DOHH2 (cell line): ENCODE measurements around the gene CLPSL2.

Experiments used
- H3F3A ChIP-seq: fragments of 200-600 bp; sonication (generic), shearing (Covaris generic); 2 replicates; pipeline ENCODE4 v1.6.0; 2016; ENCODE audit warnings: antibody characterized with exemption, mild to moderate bottlenecking; ENCODE audit not compliant: control insufficient read depth, insufficient read depth
- H3K27ac ChIP-seq: fragments of 200-600 bp; sonication (generic); 2 replicates; pipeline ENCODE4 v1.5.1; 2014; ENCODE audit warnings: low read depth, mild to moderate bottlenecking, low read length, moderate library complexity
- H3K27me3 ChIP-seq: fragments of 200-600 bp; sonication (generic); 2 replicates; pipeline ENCODE4 v1.6.1; 2014; ENCODE audit warnings: mild to moderate bottlenecking, low read length, mixed read lengths; ENCODE audit not compliant: control insufficient read depth
- H3K36me3 ChIP-seq: fragments of 200-600 bp; sonication (generic); 2 replicates; pipeline ENCODE4 v1.6.1; 2014; ENCODE audit warnings: mild to moderate bottlenecking, low read length, moderate library complexity, mixed read lengths; ENCODE audit not compliant: control insufficient read depth
- H3K4me1 ChIP-seq: fragments of 200-600 bp; sonication (generic); 2 replicates; pipeline ENCODE4 v1.6.1; 2014; ENCODE audit warnings: mild to moderate bottlenecking, low read length, mixed read lengths; ENCODE audit not compliant: control insufficient read depth
- H3K4me2 ChIP-seq: fragments of 200-600 bp; sonication (generic); 2 replicates; pipeline ENCODE4 v1.6.0; 2014; ENCODE audit warnings: mild to moderate bottlenecking, low read length, moderate library complexity
- H3K4me3 ChIP-seq: fragments of 200-600 bp; sonication (generic); 2 replicates; pipeline ENCODE4 v1.5.1; 2014; ENCODE audit warnings: mild to moderate bottlenecking, low read length, mixed read lengths
- H3K79me2 ChIP-seq: fragments of 200-600 bp; sonication (generic); 2 replicates; pipeline ENCODE4 v1.6.1; 2014; ENCODE audit warnings: mild to moderate bottlenecking, low read length, mixed read lengths; ENCODE audit not compliant: control insufficient read depth
- H3K9me2 ChIP-seq: fragments of 200-600 bp; sonication (generic); replicated peaks from 2 replicates; pipeline ENCODE4 v1.6.1; 2014; ENCODE audit warnings: mild to moderate bottlenecking, low read length, mixed read lengths; ENCODE audit not compliant: control insufficient read depth
- H3K9me3 ChIP-seq: fragments of 200-600 bp; sonication (generic); 2 replicates; pipeline ENCODE4 v1.6.1; 2014; ENCODE audit warnings: antibody characterized with exemption, low read length, mixed read lengths; ENCODE audit not compliant: control insufficient read depth, insufficient read depth
- H4K20me1 ChIP-seq: fragments of 200-600 bp; sonication (generic); 2 replicates; pipeline ENCODE4 v1.6.0; 2014; ENCODE audit warnings: low read depth, mild to moderate bottlenecking, antibody characterized with exemption, low read length, moderate library complexity; ENCODE audit not compliant: control insufficient read depth, insufficient read depth
- CTCF ChIP-seq: fragments of 200-600 bp; sonication (generic); IDR thresholded peaks from one replicate; pipeline ENCODE4 v1.5.1; 2014; ENCODE audit warnings: antibody characterized with exemption, mild to moderate bottlenecking, low read depth, low read length; ENCODE audit not compliant: poor library complexity, severe bottlenecking
- EZH2phosphoT487 ChIP-seq: fragments of 200-600 bp; sonication (generic); IDR thresholded peaks from 2 replicates; pipeline ENCODE4 v1.6.1; 2017; ENCODE audit warnings: borderline replicate concordance, mild to moderate bottlenecking, antibody characterized with exemption, low read length, moderate library complexity, mixed read lengths

The CLPSL2 gene

GRCh38 chr6:35797837-35798526, 21.6 kb downstream of the CLPSL2 start:
- no peak overlapping the region for H3K4me3 ChIP-seq
- H3K27me3 ChIP-seq, result no peaks in the 10 kb centered on the region
- no peaks in the 10 kb centered on the region for H3K9me2 ChIP-seq
- no peak overlapping the region for H3K4me2 ChIP-seq
- no peaks in the 10 kb centered on the region for H3K36me3 ChIP-seq
- no peaks in the 10 kb centered on the region for H3K79me2 ChIP-seq
- H4K20me1 ChIP-seq, result 0 out of 2 replicates have a peak, but pooled peaks cover 8% of the 10 kb centered on the region
- H3F3A ChIP-seq, result no peaks in the 10 kb centered on the region
- H3K4me1 ChIP-seq, result no peaks in the 10 kb centered on the region
- H3K27ac ChIP-seq, result no peak overlapping the region
- H3K9me3 ChIP-seq, result no peaks in the 10 kb centered on the region
- TF ChIP-seq CTCF (no peak), EZH2phosphoT487 (no peak)

GRCh38 chr6:35798706-35799105, 22.3 kb downstream of the CLPSL2 start:
- Histone ChIP-seq H3K27ac (no peak overlapping the region), H3K4me3 (no peak overlapping the region), H3K79me2 (no peaks in the 10 kb centered on the region), H3K4me1 (no peaks in the 10 kb centered on the region), H4K20me1 (0 out of 2 replicates have a peak, but pooled peaks cover 8% of the 10 kb centered on the region), H3K36me3 (no peaks in the 10 kb centered on the region), H3K9me3 (no peaks in the 10 kb centered on the region), H3K4me2 (no peak overlapping the region), H3K9me2 (no peaks in the 10 kb centered on the region), H3F3A (no peaks in the 10 kb centered on the region), H3K27me3 (no peaks in the 10 kb centered on the region)
- TF ChIP-seq CTCF (no peak), EZH2phosphoT487 (no peak)

- H3K27me3 ChIP-seq, result no peaks in the 10 kb centered on the region
- no peaks in the 10 kb centered on the region for H3K36me3 ChIP-seq
- no peak overlapping the region for H3K4me3 ChIP-seq
- TF ChIP-seq EZH2phosphoT487 (no peak), CTCF (no peak)
- H3K79me2 ChIP-seq, result no peaks in the 10 kb centered on the region
- H3K4me2 ChIP-seq, result no peak overlapping the region
- 0 out of 2 replicates have a peak, but pooled peaks cover 3% of the 10 kb centered on the region for H4K20me1 ChIP-seq
- H3K4me1 ChIP-seq, result no peaks in the 10 kb centered on the region
- no peaks in the 10 kb centered on the region for H3K9me3 ChIP-seq
- H3F3A ChIP-seq, result no peaks in the 10 kb centered on the region
- no peaks in the 10 kb centered on the region for H3K9me2 ChIP-seq
- H3K27ac ChIP-seq, result no peak overlapping the region
Observed at GRCh38 chr6:35801148-35801547, 24.8 kb downstream of the CLPSL2 start.
